SK-N-SH (cell line): ENCODE measurements around the gene LKAAEAR1. TPM values are rescaled to one million over a fixed set of nuclear protein-coding genes. Genes with fewer than 3 reads are reported as not detected.

ENCODE experiments used
- CTCF ChIA-PET: fragments of 300-600, 350-600 bp; formaldehyde crosslinking; extraction: SDS; loops from one replicate; lab custom pipeline; 2021; lab: Yijun Ruan, JAX
- POLR2A ChIA-PET: fragments of 350-600 bp; sonication (Branson Sonifier 250); formaldehyde crosslinking; extraction: SDS; loops from one replicate; lab custom pipeline; 2020; ENCODE audit warnings: antibody characterized with exemption, inconsistent platforms; lab: Yijun Ruan, JAX
- DNase-seq: peaks from one replicate; pipeline ENCODE4 v3.0.0; 2012
- H2AFZ ChIP-seq: fragments of 200-600 bp; sonication (generic); 2 replicates; pipeline ENCODE4 v1.8.1; 2016; ENCODE audit warnings: antibody characterized with exemption, mild to moderate bottlenecking, low read depth
- H3F3A ChIP-seq: fragments of 200-600 bp; sonication (generic); replicated peaks from 2 replicates; pipeline ENCODE3; 2016; ENCODE audit warnings: antibody characterized with exemption, mild to moderate bottlenecking; ENCODE audit not compliant: insufficient read depth
- H3K27ac ChIP-seq, 2 experiments: fragments of 200-500 bp in 1 of 2; fragments of 200-600 bp in 1 of 2; sonication (Bioruptor generic) in 1 of 2; sonication (generic), shearing (Covaris generic) in 1 of 2; 2 replicates each; pipeline versions ENCODE4 v1.5.1 to v1.6.1; 2014 to 2016; ENCODE audit warnings: low read depth in 2 of 2, inconsistent platforms in 1 of 2, low read length in 1 of 2, mild to moderate bottlenecking in 1 of 2, mixed read lengths in 1 of 2
- H3K27me3 ChIP-seq: fragments of 200-600 bp; sonication (generic), shearing (Covaris generic); 2 replicates; pipeline ENCODE4 v1.6.1; 2016; ENCODE audit warnings: mixed run types; ENCODE audit not compliant: insufficient read depth
- H3K36me3 ChIP-seq, 2 experiments: fragments of 200-500 bp in 1 of 2; fragments of 200-600 bp in 1 of 2; sonication (Bioruptor generic) in 1 of 2; sonication (generic) in 1 of 2; replicated peaks in 1 of 2; 2 replicates each; pipeline versions ENCODE3 to v1.5.1; 2014 to 2016; ENCODE audit warnings: low read length in 1 of 2, mild to moderate bottlenecking in 1 of 2; ENCODE audit not compliant: insufficient read depth in 2 of 2, control insufficient read depth in 1 of 2
- H3K4me1 ChIP-seq, 2 experiments: fragments of 200-500 bp in 1 of 2; fragments of 200-600 bp in 1 of 2; sonication (Bioruptor generic) in 1 of 2; sonication (generic), shearing (Covaris generic) in 1 of 2; 2 replicates each; pipeline versions ENCODE4 v1.5.1 to v1.6.1; 2014 to 2016; ENCODE audit warnings: low read depth in 1 of 2, low read length in 1 of 2, mixed run types in 1 of 2; ENCODE audit not compliant: insufficient read depth in 2 of 2, control insufficient read depth in 1 of 2
- H3K4me2 ChIP-seq: fragments of 200-600 bp; sonication (generic), shearing (Covaris generic); 2 replicates; pipeline ENCODE4 v1.6.1; 2017; ENCODE audit warnings: mixed run types
- H3K4me3 ChIP-seq, 2 experiments: fragments of 200-500 bp in 1 of 2; fragments of 200-600 bp in 1 of 2; sonication (Bioruptor generic) in 1 of 2; sonication (generic), shearing (Covaris generic) in 1 of 2; 2 replicates each; pipeline versions ENCODE4 v1.5.1 to v1.8.1; 2014 to 2016; ENCODE audit warnings: low read depth in 2 of 2, inconsistent platforms in 1 of 2, low read length in 1 of 2, mild to moderate bottlenecking in 1 of 2, mixed read lengths in 1 of 2, moderate library complexity in 1 of 2
- H3K79me2 ChIP-seq: fragments of 200-600 bp; sonication (generic); 2 replicates; pipeline ENCODE4 v1.8.1; 2017; ENCODE audit warnings: mild to moderate bottlenecking; ENCODE audit not compliant: insufficient read depth
- H3K9ac ChIP-seq: fragments of 200-600 bp; sonication (generic); 2 replicates; pipeline ENCODE4 v1.6.1; 2017; ENCODE audit warnings: mixed run types
- H3K9me2 ChIP-seq: fragments of 200-600 bp; sonication (generic); 2 replicates; pipeline ENCODE4 v1.6.1; 2017; ENCODE audit warnings: mixed run types
- H3K9me3 ChIP-seq: fragments of 200-600 bp; sonication (generic); 2 replicates; pipeline ENCODE4 v1.6.1; 2017; ENCODE audit warnings: mixed run types, mild to moderate bottlenecking, moderate library complexity
- H4K20me1 ChIP-seq: fragments of 200-600 bp; sonication (generic); 2 replicates; pipeline ENCODE4 v1.6.1; 2017; ENCODE audit warnings: mild to moderate bottlenecking, mixed run types; ENCODE audit not compliant: insufficient read depth
- CHD2 ChIP-seq: fragments of 150-350 bp; IDR thresholded peaks from 2 replicates; pipeline ENCODE4 v1.6.1; 2018; ENCODE audit warnings: low read length; ENCODE audit not compliant: partially characterized antibody
- ELF1 ChIP-seq: IDR thresholded peaks from 2 replicates; pipeline ENCODE4 v1.4.0; 2012
- EP300 ChIP-seq, 2 experiments: IDR thresholded peaks; 2 replicates each; pipeline versions ENCODE4 v1.4.0 to v1.6.1; 2012; ENCODE audit warnings: borderline replicate concordance in 1 of 2, low read depth in 1 of 2, low read length in 1 of 2
- EZH2phosphoT487 ChIP-seq: fragments of 200-600 bp; sonication (generic); IDR thresholded peaks from 2 replicates; pipeline ENCODE4 v1.6.1; 2017; ENCODE audit warnings: low read depth, mixed run types, mild to moderate bottlenecking, antibody characterized with exemption, moderate library complexity, borderline replicate concordance
- FOSL2 ChIP-seq: IDR thresholded peaks from 2 replicates; pipeline ENCODE4 v1.4.0; 2012; ENCODE audit warnings: low read depth, mild to moderate bottlenecking, moderate library complexity, borderline replicate concordance
- JUND ChIP-seq: IDR thresholded peaks from 2 replicates; pipeline ENCODE4 v1.4.0; 2012
- MEF2A ChIP-seq: IDR thresholded peaks from 2 replicates; pipeline ENCODE4 v1.4.0; 2012; ENCODE audit warnings: low read depth, borderline replicate concordance
- NFIC ChIP-seq: IDR thresholded peaks from 2 replicates; pipeline ENCODE4 v1.4.0; 2012; ENCODE audit warnings: borderline replicate concordance
- POLR2AphosphoS5 ChIP-seq: IDR thresholded peaks from 2 replicates; pipeline ENCODE4 v1.6.1; 2012; ENCODE audit warnings: low read depth, low read length
- RAD21 ChIP-seq: IDR thresholded peaks from 2 replicates; pipeline ENCODE4 v1.6.1; 2012; ENCODE audit warnings: mild to moderate bottlenecking, low read length
- RXRA ChIP-seq: IDR thresholded peaks from 2 replicates; pipeline ENCODE4 v1.4.0; 2012; ENCODE audit warnings: low read depth, mild to moderate bottlenecking, borderline replicate concordance
- SIN3A ChIP-seq: IDR thresholded peaks from 2 replicates; pipeline ENCODE4 v1.6.1; 2012; ENCODE audit warnings: low read depth, mild to moderate bottlenecking, low read length, moderate library complexity, borderline replicate concordance
- WGBS: methylation state at CpG from one replicate; pipeline ENCODE4 v1.1.6; 2017; ENCODE audit warnings: low lambda C conversion rate; 5-methylcytosine and 5-hydroxymethylcytosine counted together
- polyA plus RNA-seq, 3 experiments: library from polyadenylated mRNA; depleted of rRNA; stranded (reverse); fragments of >200 nt; gene quantifications; 2 replicates each; pipeline ENCODE4 v1.2.3, GENCODE V29; 2012
- TF ChIP-seq, protein P1 (sequence below): fragments of 200-600 bp; sonication (generic); IDR thresholded peaks from 2 replicates; pipeline ENCODE4 v1.6.1; 2017; ENCODE audit warnings: antibody characterized with exemption, mild to moderate bottlenecking, moderate library complexity
- TF ChIP-seq, protein P2 (sequence below): fragments of 150-350 bp; IDR thresholded peaks from 2 replicates; pipeline ENCODE4 v1.6.1; 2017; ENCODE audit warnings: antibody characterized with exemption, low read length, low read depth, borderline replicate concordance
- TF ChIP-seq, protein P3 (sequence below): IDR thresholded peaks from 2 replicates; pipeline ENCODE4 v1.4.0; 2012; ENCODE audit warnings: low read depth

Gene LKAAEAR1
- polyA plus RNA-seq, 1 of the 3 experiments (the other 2 are of a cell fraction): 0.71 TPM

DNA sequence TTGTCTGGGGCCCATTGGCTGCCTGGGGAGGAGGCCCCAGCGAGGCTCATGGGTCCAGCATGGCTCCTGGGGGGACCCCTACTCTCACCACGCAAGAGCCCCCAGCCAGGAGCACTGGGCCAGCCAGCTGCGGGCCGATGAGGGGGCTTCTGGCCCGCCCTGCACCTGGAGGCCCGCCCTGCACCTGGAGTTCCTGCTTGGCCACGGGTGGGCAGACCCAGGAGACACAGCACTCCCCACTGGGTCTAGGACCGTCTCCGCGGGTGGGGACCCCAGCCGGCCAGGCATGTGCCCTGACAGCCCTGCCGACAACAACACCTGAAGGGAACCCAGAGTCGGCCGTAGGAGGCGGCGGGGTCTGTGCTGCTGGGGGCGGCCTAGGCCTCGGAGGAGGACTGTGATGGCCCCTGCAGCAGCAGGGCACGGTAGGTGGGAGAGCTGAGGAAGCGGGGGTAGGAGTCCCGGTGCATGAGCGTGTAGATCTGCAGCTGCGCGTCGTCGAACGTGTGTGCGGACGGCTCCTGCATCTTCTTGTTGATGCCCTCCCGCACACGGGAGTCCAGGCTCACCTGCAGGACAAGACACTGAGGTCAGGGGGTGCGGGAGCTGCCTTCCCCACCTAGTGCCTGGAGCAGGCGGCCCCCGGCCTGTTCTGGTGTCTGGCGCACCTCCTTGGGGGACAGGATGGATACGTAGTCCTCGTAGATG, 10.6 kb downstream of the LKAAEAR1 start:
- 88% methylated on average over 5 of the region's 37 CpGs for WGBS
- no peak for TF ChIP-seq POLR2AphosphoS5
- TF ChIP-seq, protein P1, sequence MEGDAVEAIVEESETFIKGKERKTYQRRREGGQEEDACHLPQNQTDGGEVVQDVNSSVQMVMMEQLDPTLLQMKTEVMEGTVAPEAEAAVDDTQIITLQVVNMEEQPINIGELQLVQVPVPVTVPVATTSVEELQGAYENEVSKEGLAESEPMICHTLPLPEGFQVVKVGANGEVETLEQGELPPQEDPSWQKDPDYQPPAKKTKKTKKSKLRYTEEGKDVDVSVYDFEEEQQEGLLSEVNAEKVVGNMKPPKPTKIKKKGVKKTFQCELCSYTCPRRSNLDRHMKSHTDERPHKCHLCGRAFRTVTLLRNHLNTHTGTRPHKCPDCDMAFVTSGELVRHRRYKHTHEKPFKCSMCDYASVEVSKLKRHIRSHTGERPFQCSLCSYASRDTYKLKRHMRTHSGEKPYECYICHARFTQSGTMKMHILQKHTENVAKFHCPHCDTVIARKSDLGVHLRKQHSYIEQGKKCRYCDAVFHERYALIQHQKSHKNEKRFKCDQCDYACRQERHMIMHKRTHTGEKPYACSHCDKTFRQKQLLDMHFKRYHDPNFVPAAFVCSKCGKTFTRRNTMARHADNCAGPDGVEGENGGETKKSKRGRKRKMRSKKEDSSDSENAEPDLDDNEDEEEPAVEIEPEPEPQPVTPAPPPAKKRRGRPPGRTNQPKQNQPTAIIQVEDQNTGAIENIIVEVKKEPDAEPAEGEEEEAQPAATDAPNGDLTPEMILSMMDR: no peak
- TF ChIP-seq FOSL2: no peak
- TF ChIP-seq, protein P2, sequence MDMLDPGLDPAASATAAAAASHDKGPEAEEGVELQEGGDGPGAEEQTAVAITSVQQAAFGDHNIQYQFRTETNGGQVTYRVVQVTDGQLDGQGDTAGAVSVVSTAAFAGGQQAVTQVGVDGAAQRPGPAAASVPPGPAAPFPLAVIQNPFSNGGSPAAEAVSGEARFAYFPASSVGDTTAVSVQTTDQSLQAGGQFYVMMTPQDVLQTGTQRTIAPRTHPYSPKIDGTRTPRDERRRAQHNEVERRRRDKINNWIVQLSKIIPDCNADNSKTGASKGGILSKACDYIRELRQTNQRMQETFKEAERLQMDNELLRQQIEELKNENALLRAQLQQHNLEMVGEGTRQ: no peak
- TF ChIP-seq RAD21: no peak
- no peak for TF ChIP-seq MEF2A
- no peak for TF ChIP-seq ELF1
- no peak for TF ChIP-seq CHD2
- no peak for TF ChIP-seq SIN3A
- TF ChIP-seq, all 33 proteins: peak for 0
- CTCF ChIA-PET: interaction anchor here (0.7 to 2.9 kb wide), 4 partner anchors 10 to 35 kb away, joined by 3 to 10 read pairs (median 4); no protein-coding TSS in a partner anchor

DNA sequence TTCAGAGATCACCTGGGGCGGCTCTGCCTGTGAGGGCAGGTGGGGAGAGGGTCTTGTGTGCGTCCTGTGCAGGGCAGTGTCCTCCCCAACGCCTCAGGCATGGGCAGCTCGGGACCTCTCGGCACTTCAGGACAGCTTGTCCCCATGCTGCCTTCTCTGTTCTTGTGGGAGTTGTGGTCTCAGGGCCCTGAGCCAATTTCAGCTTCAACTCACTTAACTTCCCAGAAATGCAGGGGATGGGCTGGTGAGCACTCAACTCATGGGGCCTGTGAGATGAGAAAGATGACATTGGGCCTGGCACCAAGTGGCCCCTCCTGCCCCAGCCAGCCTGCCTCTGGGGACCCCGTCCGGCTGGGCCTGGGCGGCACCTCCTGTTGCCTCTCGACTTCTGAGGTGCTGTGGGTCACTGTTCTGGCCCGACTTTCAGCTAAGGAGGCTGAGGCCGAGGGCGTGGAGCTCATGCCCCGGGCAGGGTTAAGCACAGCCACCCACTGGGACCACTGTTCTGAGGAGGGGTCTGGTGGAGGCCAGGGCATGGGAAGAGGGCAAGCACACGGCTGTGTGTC, 11.6 kb downstream of the LKAAEAR1 start:
- Histone ChIP-seq H3K27ac (no peak overlapping the region), H3K4me1 (peaks cover 0 to 4% of the 10 kb centered on the region in 2 experiments; a peak in 1 of 4 replicates), H3K36me3 (peaks cover 0 to 17% of the 10 kb centered on the region in 2 experiments), H2AFZ (no peak overlapping the region), H3K9ac (no peak overlapping the region), H4K20me1 (no peaks in the 10 kb centered on the region), H3K4me3 (no peak overlapping the region), H3K79me2 (no peaks in the 10 kb centered on the region), H3K4me2 (no peak overlapping the region), H3K9me2 (no peaks in the 10 kb centered on the region), H3K9me3 (no peaks in the 10 kb centered on the region), H3K27me3 (no peaks in the 10 kb centered on the region), H3F3A (no peaks in the 10 kb centered on the region)
- 85% methylated on average over 5 of the region's 14 CpGs for WGBS
- POLR2A ChIA-PET: no interaction called here
- no peak for DNase-seq
- CTCF ChIA-PET: interaction anchor here (0.8 to 2.9 kb wide), 3 partner anchors 10 to 48 kb away, joined by 4 to 10 read pairs (median 4); partner anchors contain the start of gene TCEA2
- TF ChIP-seq, protein P3, sequence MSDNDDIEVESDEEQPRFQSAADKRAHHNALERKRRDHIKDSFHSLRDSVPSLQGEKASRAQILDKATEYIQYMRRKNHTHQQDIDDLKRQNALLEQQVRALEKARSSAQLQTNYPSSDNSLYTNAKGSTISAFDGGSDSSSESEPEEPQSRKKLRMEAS: no peak
- TF ChIP-seq EP300 (IDR thresholded peaks at IDR 0.05; ENCODE audit: borderline replicate concordance in 1 of 2, low read depth in 1 of 2, low read length in 1 of 2): no peak
- TF ChIP-seq EZH2phosphoT487: no peak
- TF ChIP-seq RXRA: no peak
- TF ChIP-seq JUND: no peak
- no peak for TF ChIP-seq NFIC

More for the DNA sequence above, 10.6 kb downstream of the LKAAEAR1 start:
- Histone ChIP-seq H3K36me3 (peaks cover 0 to 17% of the 10 kb centered on the region in 2 experiments), H3K4me3 (no peak overlapping the region), H3K9me3 (no peaks in the 10 kb centered on the region), H3K79me2 (no peaks in the 10 kb centered on the region), H3K4me1 (peaks cover 6 to 7% of the 10 kb centered on the region in 2 experiments; a peak in 2 of 4 replicates), H3K27me3 (no peaks in the 10 kb centered on the region), H3K9me2 (no peaks in the 10 kb centered on the region), H3K4me2 (no peak overlapping the region), H3K27ac (no peak overlapping the region), H3F3A (no peaks in the 10 kb centered on the region), H3K9ac (no peak overlapping the region), H2AFZ (no peak overlapping the region), H4K20me1 (no peaks in the 10 kb centered on the region)
- DNase-seq: no peak
- POLR2A ChIA-PET: no interaction called here
